B cell (primary cell): ENCODE data around the gene KLHDC8A. TPM values are rescaled to one million over a fixed set of nuclear protein-coding genes. Genes with fewer than 3 reads are reported as not detected.

Experiments used
- ATAC-seq: fragments of 200-7000 bp; cut with Tn5 transposase; one replicate; pipeline ENCODE4 v1.10.0; 2021; ENCODE audit warnings: low read depth, mild to moderate bottlenecking, moderate number of reproducible peaks, moderate library complexity
- CTCF ChIA-PET: fragments of 350-600 bp; sonication (Branson Sonifier 250); formaldehyde crosslinking; loops from one replicate; lab custom pipeline; 2021; ENCODE audit warnings: antibody characterized with exemption, inconsistent platforms; lab: Charles Lee
- POLR2A ChIA-PET: fragments of 350-600 bp; sonication (Branson Sonifier 250); formaldehyde crosslinking; loops from one replicate; lab custom pipeline; 2021; ENCODE audit warnings: antibody characterized with exemption; lab: Charles Lee
- DNase-seq: peaks from one replicate; pipeline ENCODE4 v3.0.0; 2013
- H2AFZ ChIP-seq: 2 replicates; pipeline ENCODE4 v1.6.1; 2012; ENCODE audit warnings: mild to moderate bottlenecking, low read depth, low read length; ENCODE audit not compliant: insufficient read depth, poor library complexity, severe bottlenecking
- H3K27ac ChIP-seq, 2 donors: 1 replicate in 1 of 2; 2 replicates in 1 of 2; pipeline ENCODE4 v1.5.1; 2012 to 2013; ENCODE audit warnings: low read length in 2 of 2, mild to moderate bottlenecking in 2 of 2, moderate library complexity in 1 of 2
- H3K27me3 ChIP-seq, 4 experiments: fragments of 200-600 bp in 1 of 4; sonication (generic) in 1 of 4; replicated peaks in 1 of 4; 1 replicate in 2 of 4; 2 replicates in 2 of 4; pipeline versions ENCODE4 v1.6.1 to v1.7.0; 2013 to 2016; ENCODE audit warnings: low read length in 3 of 4, mild to moderate bottlenecking in 2 of 4, mixed read lengths in 1 of 4, moderate library complexity in 1 of 4; ENCODE audit not compliant: insufficient read depth in 4 of 4, control insufficient read depth in 3 of 4; ENCODE audit errors: control extremely low read depth in 1 of 4
- H3K36me3 ChIP-seq, 2 experiments: replicated peaks in 1 of 2; 1 replicate in 1 of 2; 2 replicates in 1 of 2; pipeline versions ENCODE4 v1.6.1 to v1.7.1; 2013; ENCODE audit warnings: low read length in 1 of 2; ENCODE audit not compliant: insufficient read depth in 2 of 2, control insufficient read depth in 1 of 2; ENCODE audit errors: control extremely low read depth in 1 of 2, extremely low read depth in 1 of 2
- H3K4me1 ChIP-seq, 2 donors: fragments of 200-600 bp in 1 of 2; sonication (generic) in 1 of 2; 1 replicate in 1 of 2; 2 replicates in 1 of 2; pipeline versions ENCODE4 v1.5.1 to v1.6.1; 2013 to 2017; ENCODE audit warnings: low read length in 2 of 2; ENCODE audit not compliant: control insufficient read depth in 2 of 2, insufficient read depth in 2 of 2
- H3K4me2 ChIP-seq: replicated peaks from 2 replicates; pipeline ENCODE3; 2012; ENCODE audit warnings: mild to moderate bottlenecking, low read depth, low read length; ENCODE audit not compliant: poor library complexity, severe bottlenecking
- H3K4me3 ChIP-seq, 5 experiments: fragments of 200-600 bp in 1 of 5; sonication (generic) in 1 of 5; 1 replicate in 3 of 5; 2 replicates in 2 of 5; pipeline versions ENCODE4 v1.5.1 to v1.7.0; 2011 to 2016; ENCODE audit warnings: low read length in 4 of 5, mild to moderate bottlenecking in 4 of 5, low read depth in 2 of 5, control low read depth in 1 of 5, moderate library complexity in 1 of 5; ENCODE audit not compliant: insufficient read depth in 1 of 5; ENCODE audit errors: control extremely low read depth in 1 of 5, extremely low read depth in 1 of 5
- H3K79me2 ChIP-seq: fragments of 200-600 bp; sonication (generic); one replicate; pipeline ENCODE4 v1.6.0; 2016; ENCODE audit warnings: low read length; ENCODE audit not compliant: control insufficient read depth, insufficient read depth
- H3K9ac ChIP-seq: fragments of 200-600 bp; sonication (generic); 2 replicates; pipeline ENCODE4 v1.6.1; 2017; ENCODE audit warnings: mild to moderate bottlenecking, low read length, moderate library complexity
- H3K9me3 ChIP-seq, 3 donors: one replicate each; pipeline versions ENCODE4 v1.6.1 to v1.7.1; 2013; ENCODE audit warnings: low read length in 2 of 3; ENCODE audit not compliant: control insufficient read depth in 2 of 3, insufficient read depth in 1 of 3; ENCODE audit errors: control extremely low read depth in 1 of 3
- H4K20me1 ChIP-seq: 2 replicates; pipeline ENCODE4 v1.6.0; 2012; ENCODE audit warnings: mild to moderate bottlenecking, low read length; ENCODE audit not compliant: insufficient read depth, control insufficient read depth, poor library complexity, severe bottlenecking
- H3K27ac Mint-ChIP-seq: one replicate; pipeline ENCODE4 v1.8.0; 2021; ENCODE audit warnings: mixed read lengths
- H3K27me3 Mint-ChIP-seq: one replicate; pipeline ENCODE4 v1.8.0; 2021; ENCODE audit warnings: mixed read lengths
- H3K4me1 Mint-ChIP-seq: one replicate; pipeline ENCODE4 v1.8.0; 2021; ENCODE audit warnings: mixed read lengths
- H3K4me3 Mint-ChIP-seq: one replicate; pipeline ENCODE4 v1.8.0; 2021; ENCODE audit warnings: mixed read lengths
- H3K9me3 Mint-ChIP-seq: one replicate; pipeline ENCODE4 v1.8.0; 2022; ENCODE audit warnings: mixed read lengths; ENCODE audit not compliant: insufficient read depth
- CTCF ChIP-seq: fragments of 200-600 bp; IDR thresholded peaks from one replicate; pipeline ENCODE4 v1.8.0; 2022; ENCODE audit warnings: antibody characterized with exemption, mild to moderate bottlenecking
- EZH2 ChIP-seq: IDR thresholded peaks from 2 replicates; pipeline ENCODE4 v1.6.1; 2012; ENCODE audit warnings: borderline replicate concordance, low read depth, mild to moderate bottlenecking, moderate library complexity, low read length; ENCODE audit not compliant: insufficient read depth, poor library complexity, severe bottlenecking
- WGBS: methylation state at CpG from one replicate; pipeline ENCODE4 v1.1.5; 2013; ENCODE audit warnings: missing lambda C conversion rate; ENCODE audit not compliant: insufficient coverage; 5-methylcytosine and 5-hydroxymethylcytosine counted together
- intact Hi-C: fragments of 100-400 bp; cut with micrococcal nuclease; formaldehyde crosslinking; loops from one replicate; pipeline ENCODE4 v1.10.0; 2022
- polyA plus RNA-seq: library from polyadenylated mRNA; depleted of rRNA; stranded (reverse); fragments of >200 nt; gene quantifications from 2 replicates; pipeline ENCODE4 v1.2.3, GENCODE V29; 2012
- total RNA-seq, 2 donors: library from RNA; stranded (reverse); fragments of 120-200 nt in 1 of 2; gene quantifications; 1 replicate in 1 of 2; 2 replicates in 1 of 2; pipeline versions ENCODE4 v1.2.3 to v1.2.4, GENCODE V29; 2013 to 2022

KLHDC8A gene
- total and polyA plus RNA-seq, 2 donors (not counting 1 experiment from before 2014, with no cell fraction given), result 0.39 to 0.60 TPM

DNA sequence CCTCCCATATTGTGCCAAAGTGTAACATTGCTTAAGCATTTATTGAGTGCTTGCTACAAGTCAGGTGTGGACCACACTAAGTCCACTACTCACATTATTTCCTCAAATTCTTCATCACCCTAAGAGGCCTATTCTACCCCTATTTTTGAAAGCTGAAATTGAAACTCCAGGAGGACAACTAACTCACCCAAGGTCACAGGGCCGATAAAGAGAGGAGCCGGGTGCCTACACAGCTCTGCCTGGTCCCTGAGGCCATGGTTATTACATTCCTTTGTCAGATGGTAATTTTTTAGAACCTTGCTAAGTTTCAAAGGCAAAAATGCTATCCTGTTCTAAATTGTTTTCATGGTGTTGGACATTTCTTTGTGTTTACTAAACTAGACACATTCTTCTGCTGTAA is 24.2 kb upstream of the KLHDC8A start:
- no peaks in the 10 kb centered on the region for H3K9me3 ChIP-seq
- H3K79me2 ChIP-seq, result no peaks in the 10 kb centered on the region
- TF ChIP-seq EZH2, result no peak
- TF ChIP-seq CTCF, result no peak
- no peak overlapping the region for H2AFZ ChIP-seq
- Mint-ChIP-seq H3K27ac (no peak overlapping the region), H3K4me1 (no peaks in the 10 kb centered on the region), H3K9me3 (no peaks in the 10 kb centered on the region), H3K27me3 (peaks cover 43% of the 10 kb centered on the region), H3K4me3 (no peak overlapping the region)
- no peaks in the 10 kb centered on the region for H4K20me1 ChIP-seq
- ChIA-PET POLR2A (no interaction called here), CTCF (interaction anchor here (1.0 to 1.4 kb wide), 3 partner anchors 46 to 108 kb away, joined by 3 to 4 read pairs (median 4); no protein-coding TSS in a partner anchor)
- no peak overlapping the region for H3K9ac ChIP-seq
- no peak for DNase-seq
- 69% methylated on average over 2 of the region's 2 CpGs for WGBS
- peaks cover 0 to 7% (median 0%) of the 10 kb centered on the region in 4 experiments for H3K27me3 ChIP-seq
- no peak overlapping the region for H3K4me3 ChIP-seq
- H3K4me2 ChIP-seq, result no peak overlapping the region
- no peaks in the 10 kb centered on the region for H3K36me3 ChIP-seq
- intact Hi-C loops, result no loop called here
- no peaks in the 10 kb centered on the region for H3K4me1 ChIP-seq
- H3K27ac ChIP-seq, result no peak overlapping the region
- ATAC-seq, result no peak

- H3K27ac Mint-ChIP-seq, result no peak overlapping the region
- TF ChIP-seq EZH2 (no peak), CTCF (no peak)
- no peak overlapping the region for H3K4me3 Mint-ChIP-seq
- Histone ChIP-seq H3K4me1 (no peaks in the 10 kb centered on the region), H3K79me2 (no peaks in the 10 kb centered on the region), H4K20me1 (no peaks in the 10 kb centered on the region), H3K36me3 (no peaks in the 10 kb centered on the region), H3K27ac (no peak overlapping the region), H3K27me3 (peaks cover 0 to 10% (median 2%) of the 10 kb centered on the region in 4 experiments), H3K9ac (no peak overlapping the region), H3K4me2 (no peak overlapping the region), H3K9me3 (no peaks in the 10 kb centered on the region), H3K4me3 (no peak overlapping the region), H2AFZ (no peak overlapping the region)
- no peaks in the 10 kb centered on the region for H3K9me3 Mint-ChIP-seq
- intact Hi-C loops, result no loop called here
- ATAC-seq, result no peak
- no peaks in the 10 kb centered on the region for H3K4me1 Mint-ChIP-seq
- ChIA-PET POLR2A (no interaction called here), CTCF (interaction anchor here (1.6 kb wide), 1 partner anchor 278 kb away, joined by 5 read pairs; no protein-coding TSS in a partner anchor)
- peaks cover 47% of the 10 kb centered on the region for H3K27me3 Mint-ChIP-seq
- no peak for DNase-seq
- 40% methylated on average over 1 of the region's 8 CpGs for WGBS
Observed at GRCh38 chr1:205379056-205379455, 22.3 kb upstream of the KLHDC8A start.
